IPS DF 6.9 (cell line): ENCODE data around the gene B3GALT5.

Experiments used
- DNase-seq: peaks from one replicate; pipeline ENCODE4 v3.0.0-alpha.2; 2013; ENCODE audit warnings: low read depth, low spot score
- H3K27ac ChIP-seq: one replicate; pipeline ENCODE4 v1.5.1; 2013; ENCODE audit warnings: low read length, control low read depth
- H3K27me3 ChIP-seq: 2 replicates; pipeline ENCODE4 v1.6.1; 2013; ENCODE audit warnings: mild to moderate bottlenecking, low read length; ENCODE audit not compliant: control insufficient read depth, insufficient read depth
- H3K36me3 ChIP-seq: 2 replicates; pipeline ENCODE4 v1.6.1; 2013; ENCODE audit warnings: low read length; ENCODE audit not compliant: control insufficient read depth, insufficient read depth
- H3K4me1 ChIP-seq: 2 replicates; pipeline ENCODE4 v1.6.1; 2013; ENCODE audit warnings: low read length; ENCODE audit not compliant: control insufficient read depth, insufficient read depth
- H3K4me3 ChIP-seq: 2 replicates; pipeline ENCODE4 v1.5.1; 2013; ENCODE audit warnings: mild to moderate bottlenecking, low read length
- H3K9me3 ChIP-seq: 2 replicates; pipeline ENCODE4 v1.6.1; 2013; ENCODE audit warnings: low read length, inconsistent platforms; ENCODE audit not compliant: control insufficient read depth, insufficient read depth
- WGBS: extraction: QIAGEN DNeasy Blood & Tissue Kit; methylation state at CpG from one replicate; pipeline ENCODE4 v1.1.7; 2013; ENCODE audit warnings: mixed read lengths, missing lambda C conversion rate; ENCODE audit not compliant: insufficient read length, insufficient coverage; 5-methylcytosine and 5-hydroxymethylcytosine counted together

The B3GALT5 gene

GRCh38 chr21:39690454-39690853 lies 77.7 kb downstream of the B3GALT5 start:
- Histone ChIP-seq H3K27ac (no peak overlapping the region), H3K36me3 (no peaks in the 10 kb centered on the region), H3K27me3 (no peaks in the 10 kb centered on the region), H3K9me3 (no peaks in the 10 kb centered on the region), H3K4me1 (no peaks in the 10 kb centered on the region), H3K4me3 (no peak overlapping the region)
- no CpG with 5 or more reads among the region's 4 CpGs for WGBS
- DNase-seq, result no peak

GRCh38 chr21:39694750-39695149 lies 82.0 kb downstream of the B3GALT5 start:
- no peaks in the 10 kb centered on the region for H3K27me3 ChIP-seq
- no peaks in the 10 kb centered on the region for H3K9me3 ChIP-seq
- H3K27ac ChIP-seq, result no peak overlapping the region
- no peak overlapping the region for H3K4me3 ChIP-seq
- H3K4me1 ChIP-seq, result peaks cover 4% of the 10 kb centered on the region; the same call in 1 of the 2 replicates
- H3K36me3 ChIP-seq, result no peaks in the 10 kb centered on the region
- no peak for DNase-seq
- WGBS, result no CpG with 5 or more reads among the region's 5 CpGs

GRCh38 chr21:39696196-39696595 lies 83.5 kb downstream of the B3GALT5 start:
- no peaks in the 10 kb centered on the region for H3K36me3 ChIP-seq
- peaks cover 4% of the 10 kb centered on the region; the same call in 1 of the 2 replicates for H3K4me1 ChIP-seq
- H3K9me3 ChIP-seq, result no peaks in the 10 kb centered on the region
- no peak overlapping the region for H3K27ac ChIP-seq
- DNase-seq, result no peak
- H3K4me3 ChIP-seq, result no peak overlapping the region
- no peaks in the 10 kb centered on the region for H3K27me3 ChIP-seq
- WGBS, result no CpG with 5 or more reads among the region's 7 CpGs

- Histone ChIP-seq H3K27me3 (no peaks in the 10 kb centered on the region), H3K4me3 (no peak overlapping the region), H3K4me1 (peaks cover 4% of the 10 kb centered on the region; the same call in 1 of the 2 replicates), H3K36me3 (no peaks in the 10 kb centered on the region), H3K27ac (no peak overlapping the region), H3K9me3 (no peaks in the 10 kb centered on the region)
- DNase-seq, result no peak
- WGBS, result no CpG with 5 or more reads among the region's 4 CpGs
Observed at GRCh38 chr21:39696618-39697017, 83.9 kb downstream of the B3GALT5 start.

- Histone ChIP-seq H3K4me1 (peaks cover 4% of the 10 kb centered on the region; the same call in 1 of the 2 replicates), H3K27ac (no peak overlapping the region), H3K4me3 (no peak overlapping the region), H3K27me3 (no peaks in the 10 kb centered on the region), H3K9me3 (no peaks in the 10 kb centered on the region), H3K36me3 (no peaks in the 10 kb centered on the region; the same call in 1 of the 2 replicates)
- no peak for DNase-seq
- WGBS, result no CpG with 5 or more reads among the region's 2 CpGs
Observed at GRCh38 chr21:39700318-39700717, 87.6 kb downstream of the B3GALT5 start.

GRCh38 chr21:39703578-39703977 lies 90.8 kb downstream of the B3GALT5 start:
- no CpG with 5 or more reads among the region's 1 CpG for WGBS
- Histone ChIP-seq H3K27ac (no peak overlapping the region), H3K4me3 (no peak overlapping the region), H3K9me3 (no peaks in the 10 kb centered on the region), H3K4me1 (peaks cover 3% of the 10 kb centered on the region; the same call in 1 of the 2 replicates), H3K27me3 (no peaks in the 10 kb centered on the region), H3K36me3 (no peaks in the 10 kb centered on the region; the same call in 1 of the 2 replicates)
- DNase-seq, result no peak

GRCh38 chr21:39705849-39706248 lies 93.1 kb downstream of the B3GALT5 start:
- Histone ChIP-seq H3K27ac (no peak overlapping the region), H3K4me3 (no peak overlapping the region), H3K36me3 (no peaks in the 10 kb centered on the region; the same call in 1 of the 2 replicates), H3K4me1 (peaks cover 3% of the 10 kb centered on the region; the same call in 1 of the 2 replicates), H3K9me3 (no peaks in the 10 kb centered on the region), H3K27me3 (no peaks in the 10 kb centered on the region)
- DNase-seq, result no peak
- no CpG with 5 or more reads among the region's 2 CpGs for WGBS

- peak overlapping the region; percentile 98 for H3K27ac ChIP-seq
- H3K4me1 ChIP-seq, result peaks cover 3% of the 10 kb centered on the region; the same call in 1 of the 2 replicates
- no peaks in the 10 kb centered on the region; the same call in 1 of the 2 replicates for H3K36me3 ChIP-seq
- H3K27me3 ChIP-seq, result no peaks in the 10 kb centered on the region
- no peaks in the 10 kb centered on the region for H3K9me3 ChIP-seq
- DNase-seq, result no peak
- H3K4me3 ChIP-seq, result no peak overlapping the region
- no CpG with 5 or more reads among the region's 1 CpG for WGBS
Observed at GRCh38 chr21:39707316-39707715, 94.6 kb downstream of the B3GALT5 start.

- no peaks in the 10 kb centered on the region for H3K9me3 ChIP-seq
- DNase-seq, result no peak
- H3K4me1 ChIP-seq, result peaks cover 3% of the 10 kb centered on the region; the same call in 1 of the 2 replicates
- no peaks in the 10 kb centered on the region for H3K36me3 ChIP-seq
- H3K27ac ChIP-seq, result no peak overlapping the region
- H3K27me3 ChIP-seq, result no peaks in the 10 kb centered on the region
- H3K4me3 ChIP-seq, result no peak overlapping the region
- WGBS, result no CpG with 5 or more reads among the region's 8 CpGs
Observed at GRCh38 chr21:39710866-39711265, 98.1 kb downstream of the B3GALT5 start.

- Histone ChIP-seq H3K9me3 (no peaks in the 10 kb centered on the region), H3K36me3 (no peaks in the 10 kb centered on the region), H3K4me1 (0 out of 2 replicates have a peak, but pooled peaks cover 3% of the 10 kb centered on the region), H3K27me3 (no peaks in the 10 kb centered on the region), H3K27ac (no peak overlapping the region), H3K4me3 (no peak overlapping the region)
- no CpG with 5 or more reads among the region's 7 CpGs for WGBS
- no peak for DNase-seq
Observed at GRCh38 chr21:39712273-39712672, 99.5 kb downstream of the B3GALT5 start.

GRCh38 chr21:39712976-39713375 lies 100.2 kb downstream of the B3GALT5 start:
- Histone ChIP-seq H3K27ac (no peak overlapping the region), H3K4me3 (no peak overlapping the region), H3K27me3 (no peaks in the 10 kb centered on the region), H3K9me3 (no peaks in the 10 kb centered on the region), H3K36me3 (no peaks in the 10 kb centered on the region), H3K4me1 (0 out of 2 replicates have a peak, but pooled peaks cover 2% of the 10 kb centered on the region)
- no CpG with 5 or more reads among the region's 3 CpGs for WGBS
- no peak for DNase-seq
